ENCODE data around the gene IDH3A.

The IDH3A gene

GRCh38 chr15:78206326-78207109 is 57.4 kb downstream of the IDH3A start:
- no peaks in the 10 kb centered on the region for H3K79me2 ChIP-seq (ENCODE audit: control insufficient read depth, low read length)
- H3K27ac ChIP-seq (ENCODE audit: low read depth, low read length), result no peak overlapping the region
- peaks cover 7% of the 10 kb centered on the region; the same call in 1 of the 2 replicates for H3K27me3 ChIP-seq (ENCODE audit: control insufficient read depth, low read length)

GRCh38 chr15:78207110-78207458 is 57.9 kb downstream of the IDH3A start:
- no peak overlapping the region for H3K4me2 ChIP-seq (ENCODE audit: low read length)
- H3K4me3 ChIP-seq (ENCODE audit: low read length), result no peak overlapping the region
- H3K9me3 ChIP-seq (ENCODE audit: control insufficient read depth, insufficient read depth, low read length), result no peaks in the 10 kb centered on the region
- no peaks in the 10 kb centered on the region for H3K36me3 ChIP-seq (ENCODE audit: control insufficient read depth, low read length)
- H3K4me1 ChIP-seq (ENCODE audit: control insufficient read depth, low read length), result no peaks in the 10 kb centered on the region
- H3K9me2 ChIP-seq (replicated peaks; ENCODE audit: control insufficient read depth, low read length), result no peaks in the 10 kb centered on the region
- no peaks in the 10 kb centered on the region for H4K20me1 ChIP-seq (ENCODE audit: control insufficient read depth, insufficient read depth, low read depth, low read length)
- H3K27ac ChIP-seq (ENCODE audit: low read depth, low read length), result no peak overlapping the region
- H3K79me2 ChIP-seq (ENCODE audit: control insufficient read depth, low read length), result no peaks in the 10 kb centered on the region
- TF ChIP-seq CTCF (IDR thresholded peaks at IDR 0.05; ENCODE audit: low read depth, low read length, poor library complexity, severe bottlenecking), result no peak
- no peak for TF ChIP-seq EZH2phosphoT487 (IDR thresholded peaks at IDR 0.05; ENCODE audit: borderline replicate concordance, low read length)
- peaks cover 7% of the 10 kb centered on the region; the same call in 1 of the 2 replicates for H3K27me3 ChIP-seq (ENCODE audit: control insufficient read depth, low read length)
- no peaks in the 10 kb centered on the region for H3F3A ChIP-seq (ENCODE audit: control insufficient read depth, insufficient read depth)

More at GRCh38 chr15:78206326-78207109, 57.4 kb downstream of the IDH3A start:
- no peak overlapping the region for H3K4me2 ChIP-seq (ENCODE audit: low read length)
- H3F3A ChIP-seq (ENCODE audit: control insufficient read depth, insufficient read depth), result no peaks in the 10 kb centered on the region
- no peaks in the 10 kb centered on the region for H3K36me3 ChIP-seq (ENCODE audit: control insufficient read depth, low read length)
- no peaks in the 10 kb centered on the region for H4K20me1 ChIP-seq (ENCODE audit: control insufficient read depth, insufficient read depth, low read depth, low read length)
- H3K4me3 ChIP-seq (ENCODE audit: low read length), result no peak overlapping the region
- no peaks in the 10 kb centered on the region for H3K4me1 ChIP-seq (ENCODE audit: control insufficient read depth, low read length)
- TF ChIP-seq CTCF (IDR thresholded peaks at IDR 0.05; ENCODE audit: low read depth, low read length, poor library complexity, severe bottlenecking) (no peak), EZH2phosphoT487 (IDR thresholded peaks at IDR 0.05; ENCODE audit: borderline replicate concordance, low read length) (no peak)
- H3K9me3 ChIP-seq (ENCODE audit: control insufficient read depth, insufficient read depth, low read length), result no peaks in the 10 kb centered on the region
- no peaks in the 10 kb centered on the region for H3K9me2 ChIP-seq (replicated peaks; ENCODE audit: control insufficient read depth, low read length)

- TF ChIP-seq CTCF (IDR thresholded peaks at IDR 0.05; ENCODE audit: low read depth, low read length, poor library complexity, severe bottlenecking) (no peak), EZH2phosphoT487 (IDR thresholded peaks at IDR 0.05; ENCODE audit: borderline replicate concordance, low read length) (no peak)
- no peak overlapping the region for H3K27ac ChIP-seq (ENCODE audit: low read depth, low read length)
Measured at GRCh38 chr15:78207641-78208340, 58.6 kb downstream of the IDH3A start.

More at GRCh38 chr15:78207641-78208340, 58.6 kb downstream of the IDH3A start:
- Histone ChIP-seq H3K27me3 (ENCODE audit: control insufficient read depth, low read length) (peaks cover 7% of the 10 kb centered on the region; the same call in 1 of the 2 replicates), H3K9me3 (ENCODE audit: control insufficient read depth, insufficient read depth, low read length) (no peaks in the 10 kb centered on the region), H3K4me3 (ENCODE audit: low read length) (no peak overlapping the region), H3F3A (ENCODE audit: control insufficient read depth, insufficient read depth) (no peaks in the 10 kb centered on the region), H3K9me2 (replicated peaks; ENCODE audit: control insufficient read depth, low read length) (no peaks in the 10 kb centered on the region), H3K36me3 (ENCODE audit: control insufficient read depth, low read length) (no peaks in the 10 kb centered on the region), H3K4me2 (ENCODE audit: low read length) (no peak overlapping the region), H3K79me2 (ENCODE audit: control insufficient read depth, low read length) (no peaks in the 10 kb centered on the region), H3K4me1 (ENCODE audit: control insufficient read depth, low read length) (no peaks in the 10 kb centered on the region), H4K20me1 (ENCODE audit: control insufficient read depth, insufficient read depth, low read depth, low read length) (no peaks in the 10 kb centered on the region)
